K562 (cell line): Measurements from ENCODE around the gene KRR1. TPM values are rescaled to one million over a fixed set of nuclear protein-coding genes. Genes with fewer than 3 reads are reported as not detected.

Experiments used
- ASH1L ChIP-seq: fragments of 450-650 bp; IDR thresholded peaks from 2 replicates; pipeline ENCODE4 v1.6.1; 2018; ENCODE audit warnings: borderline replicate concordance, mild to moderate bottlenecking, low read depth; ENCODE audit not compliant: partially characterized antibody
- KDM2B ChIP-seq: fragments of 250-450 bp; sonication (Bioruptor Pico); IDR thresholded peaks from 2 replicates; pipeline ENCODE4 v1.8.0; 2021; ENCODE audit warnings: mild to moderate bottlenecking, moderate library complexity
- MAFK ChIP-seq: IDR thresholded peaks from 2 replicates; pipeline ENCODE4 v1.6.1; 2011; ENCODE audit warnings: low read length, improper control_type of control experiment
- NBN ChIP-seq: fragments of 450-650 bp; IDR thresholded peaks from 2 replicates; pipeline ENCODE4 v1.6.1; 2016; ENCODE audit warnings: low read depth, mild to moderate bottlenecking
- POU5F1 ChIP-seq: fragments of 150-350 bp; IDR thresholded peaks from 2 replicates; pipeline ENCODE4 v1.6.1; 2014; ENCODE audit warnings: borderline replicate concordance, low read length, low read depth, mild to moderate bottlenecking; ENCODE audit not compliant: partially characterized antibody
- RNF219 ChIP-seq: fragments of 250-450 bp; sonication (Bioruptor Pico); IDR thresholded peaks from 2 replicates; pipeline ENCODE4 v1.5.0; 2022; ENCODE audit warnings: mild to moderate bottlenecking
- ZBTB7A ChIP-seq: IDR thresholded peaks from 2 replicates; pipeline ENCODE4 v1.6.1; 2011; ENCODE audit warnings: low read depth, mild to moderate bottlenecking, low read length, moderate library complexity, borderline replicate concordance; ENCODE audit not compliant: control insufficient read depth
- ZBTB8A ChIP-seq: fragments of 450-650 bp; IDR thresholded peaks from 2 replicates; pipeline ENCODE4 v1.6.1; 2018; ENCODE audit warnings: mild to moderate bottlenecking, moderate library complexity; ENCODE audit not compliant: partially characterized antibody
- ZNF174 ChIP-seq: fragments of 250-450 bp; sonication (Bioruptor Pico); IDR thresholded peaks from 2 replicates; pipeline ENCODE4 v1.4.0; 2020; ENCODE audit warnings: mild to moderate bottlenecking
- polyA plus RNA-seq, 8 experiments: library from polyadenylated mRNA; depleted of rRNA in 4 of 8; stranded (reverse) in 5 of 8; unstranded in 3 of 8; fragments of >200 nt; fragmentation: Nextera tagmentation in 2 of 8; fragmentation: Illumina TruSeq in 1 of 8; extraction: Ambion mirVana in 2 of 8; extraction: Trizol in 1 of 8; gene quantifications; 2 replicates each; pipeline versions ENCODE4 v1.2.1 to v1.2.3, GENCODE V29; 2011 to 2014; ENCODE audit warnings: inconsistent platforms in 1 of 8, missing spikeins in 1 of 8
- total RNA-seq, 7 experiments: library from RNA; depleted of rRNA in 6 of 7; stranded (reverse); fragments of >200 nt in 6 of 7; fragmentation: Illumina TruSeq in 2 of 7; extraction: Trizol in 2 of 7; gene quantifications; 2 replicates each; pipeline versions ENCODE4 v1.2.1 to v1.2.3, GENCODE V29; 2011 to 2021; ENCODE audit warnings: low replicate concordance in 1 of 7
- TF ChIP-seq, protein P1 (sequence below): sonication (generic); formaldehyde crosslinking; IDR thresholded peaks from 2 replicates; pipeline ENCODE4 v1.8.1; 2023; ENCODE audit warnings: mild to moderate bottlenecking, missing genetic modification reagents, moderate library complexity
- TF ChIP-seq, protein P2 (sequence below): fragments of 250-450 bp; sonication (Bioruptor Pico); IDR thresholded peaks from 2 replicates; pipeline ENCODE4 v1.4.0; 2020; ENCODE audit warnings: mild to moderate bottlenecking, moderate library complexity
- TF ChIP-seq, protein P3 (sequence below): fragments of 450-650 bp; IDR thresholded peaks from 2 replicates; pipeline ENCODE4 v1.7.0; 2016; ENCODE audit warnings: borderline replicate concordance

KRR1 gene
- total and polyA plus RNA-seq, 9 of the 15 experiments (the other 6 are each of a cell fraction or from before 2014, with no cell fraction given) = 42.6 to 102 (median 61.0) TPM

GRCh38 chr12:75511116-75512048, at the start of gene KRR1 (continued):
- TF ChIP-seq RNF219 (CRISPR knock-in tag) (no peak), POU5F1 (peak; percentile 71), ZBTB8A (no peak), ZBTB7A (no peak), KDM2B (CRISPR knock-in tag) (no peak), ZNF174 (peak; percentile 76; the same call in 1 of the 2 replicates), NBN (no peak), MAFK (peak; percentile 4; the same call in 1 of the 2 replicates), ASH1L (peak; percentile 28)
- TF ChIP-seq, protein P1, sequence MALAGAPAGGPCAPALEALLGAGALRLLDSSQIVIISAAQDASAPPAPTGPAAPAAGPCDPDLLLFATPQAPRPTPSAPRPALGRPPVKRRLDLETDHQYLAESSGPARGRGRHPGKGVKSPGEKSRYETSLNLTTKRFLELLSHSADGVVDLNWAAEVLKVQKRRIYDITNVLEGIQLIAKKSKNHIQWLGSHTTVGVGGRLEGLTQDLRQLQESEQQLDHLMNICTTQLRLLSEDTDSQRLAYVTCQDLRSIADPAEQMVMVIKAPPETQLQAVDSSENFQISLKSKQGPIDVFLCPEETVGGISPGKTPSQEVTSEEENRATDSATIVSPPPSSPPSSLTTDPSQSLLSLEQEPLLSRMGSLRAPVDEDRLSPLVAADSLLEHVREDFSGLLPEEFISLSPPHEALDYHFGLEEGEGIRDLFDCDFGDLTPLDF = peak; percentile 89
- TF ChIP-seq, protein P2, sequence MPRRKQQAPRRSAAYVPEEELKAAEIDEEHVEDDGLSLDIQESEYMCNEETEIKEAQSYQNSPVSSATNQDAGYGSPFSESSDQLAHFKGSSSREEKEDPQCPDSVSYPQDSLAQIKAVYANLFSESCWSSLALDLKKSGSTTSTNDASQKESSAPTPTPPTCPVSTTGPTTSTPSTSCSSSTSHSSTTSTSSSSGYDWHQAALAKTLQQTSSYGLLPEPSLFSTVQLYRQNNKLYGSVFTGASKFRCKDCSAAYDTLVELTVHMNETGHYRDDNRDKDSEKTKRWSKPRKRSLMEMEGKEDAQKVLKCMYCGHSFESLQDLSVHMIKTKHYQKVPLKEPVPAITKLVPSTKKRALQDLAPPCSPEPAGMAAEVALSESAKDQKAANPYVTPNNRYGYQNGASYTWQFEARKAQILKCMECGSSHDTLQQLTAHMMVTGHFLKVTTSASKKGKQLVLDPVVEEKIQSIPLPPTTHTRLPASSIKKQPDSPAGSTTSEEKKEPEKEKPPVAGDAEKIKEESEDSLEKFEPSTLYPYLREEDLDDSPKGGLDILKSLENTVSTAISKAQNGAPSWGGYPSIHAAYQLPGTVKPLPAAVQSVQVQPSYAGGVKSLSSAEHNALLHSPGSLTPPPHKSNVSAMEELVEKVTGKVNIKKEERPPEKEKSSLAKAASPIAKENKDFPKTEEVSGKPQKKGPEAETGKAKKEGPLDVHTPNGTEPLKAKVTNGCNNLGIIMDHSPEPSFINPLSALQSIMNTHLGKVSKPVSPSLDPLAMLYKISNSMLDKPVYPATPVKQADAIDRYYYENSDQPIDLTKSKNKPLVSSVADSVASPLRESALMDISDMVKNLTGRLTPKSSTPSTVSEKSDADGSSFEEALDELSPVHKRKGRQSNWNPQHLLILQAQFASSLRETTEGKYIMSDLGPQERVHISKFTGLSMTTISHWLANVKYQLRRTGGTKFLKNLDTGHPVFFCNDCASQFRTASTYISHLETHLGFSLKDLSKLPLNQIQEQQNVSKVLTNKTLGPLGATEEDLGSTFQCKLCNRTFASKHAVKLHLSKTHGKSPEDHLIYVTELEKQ (CRISPR knock-in tag) = no peak
- TF ChIP-seq, protein P3, sequence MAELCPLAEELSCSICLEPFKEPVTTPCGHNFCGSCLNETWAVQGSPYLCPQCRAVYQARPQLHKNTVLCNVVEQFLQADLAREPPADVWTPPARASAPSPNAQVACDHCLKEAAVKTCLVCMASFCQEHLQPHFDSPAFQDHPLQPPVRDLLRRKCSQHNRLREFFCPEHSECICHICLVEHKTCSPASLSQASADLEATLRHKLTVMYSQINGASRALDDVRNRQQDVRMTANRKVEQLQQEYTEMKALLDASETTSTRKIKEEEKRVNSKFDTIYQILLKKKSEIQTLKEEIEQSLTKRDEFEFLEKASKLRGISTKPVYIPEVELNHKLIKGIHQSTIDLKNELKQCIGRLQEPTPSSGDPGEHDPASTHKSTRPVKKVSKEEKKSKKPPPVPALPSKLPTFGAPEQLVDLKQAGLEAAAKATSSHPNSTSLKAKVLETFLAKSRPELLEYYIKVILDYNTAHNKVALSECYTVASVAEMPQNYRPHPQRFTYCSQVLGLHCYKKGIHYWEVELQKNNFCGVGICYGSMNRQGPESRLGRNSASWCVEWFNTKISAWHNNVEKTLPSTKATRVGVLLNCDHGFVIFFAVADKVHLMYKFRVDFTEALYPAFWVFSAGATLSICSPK = no peak
